CD4-positive, alpha-beta T cell treated with Interleukin-2 at 100 ng/mL for 4 hours (primary cell): Measurements from ENCODE around the gene BEST4.
A peak's percentile ranks its signal among the peaks of the same experiment; 100 is the strongest.
"Not testable (repeated sequence)": the region's sequence is repeated elsewhere in the genome, so short reads cannot be mapped to it uniquely, and the experiment has no call there.

ENCODE experiments used
- DNase-seq: peaks from one replicate; pipeline ENCODE4 v3.0.0-alpha.2; 2020; ENCODE audit warnings: low spot score

The BEST4 gene

DNA sequence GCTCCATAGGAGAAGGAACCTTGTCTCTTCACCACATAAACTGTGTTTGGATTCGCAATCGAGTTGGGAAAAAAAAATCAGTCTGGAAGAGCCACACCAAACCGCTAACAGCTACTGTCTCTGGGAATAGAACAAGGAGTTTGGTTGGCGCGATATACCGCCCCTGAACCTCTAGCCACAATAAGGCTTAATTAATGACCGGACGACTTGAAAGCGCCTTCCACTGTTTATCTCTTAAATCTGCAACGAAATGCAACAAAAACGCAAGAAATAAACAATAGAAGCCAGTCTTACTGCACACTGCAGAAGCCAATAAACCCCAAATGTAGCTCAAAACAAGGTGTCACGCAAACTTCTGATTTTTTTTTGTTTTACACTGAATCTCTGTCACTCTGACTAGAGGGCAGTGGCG, 31.2 kb upstream of the BEST4 start:
- no peak for DNase-seq

- DNase-seq = no peak
Measured at GRCh38 chr1:44817771-44818495, 30.0 kb upstream of the BEST4 start.

DNA sequence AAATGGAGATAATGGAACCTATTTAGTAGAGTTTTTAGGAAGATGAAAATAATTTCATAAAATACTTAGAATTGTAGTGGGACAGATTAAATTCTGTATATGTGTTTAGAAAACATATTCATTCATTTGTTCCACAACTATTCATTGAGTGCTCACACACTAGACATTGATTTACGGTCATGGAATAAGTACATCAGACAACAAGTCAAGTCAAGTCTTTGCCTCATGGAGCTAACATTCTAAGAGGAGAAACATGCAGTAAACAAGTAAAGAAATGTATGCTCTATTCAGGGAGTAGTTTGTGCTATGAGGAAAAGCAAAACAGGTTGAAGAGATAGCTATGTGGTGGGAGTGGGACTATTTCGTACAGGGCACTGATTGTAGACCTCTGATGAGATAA, 29.3 kb upstream of the BEST4 start:
- no peak for DNase-seq

GRCh38 chr1:44815926-44816325, 28.0 kb upstream of the BEST4 start:
- DNase-seq = not testable (repeated sequence)

DNA sequence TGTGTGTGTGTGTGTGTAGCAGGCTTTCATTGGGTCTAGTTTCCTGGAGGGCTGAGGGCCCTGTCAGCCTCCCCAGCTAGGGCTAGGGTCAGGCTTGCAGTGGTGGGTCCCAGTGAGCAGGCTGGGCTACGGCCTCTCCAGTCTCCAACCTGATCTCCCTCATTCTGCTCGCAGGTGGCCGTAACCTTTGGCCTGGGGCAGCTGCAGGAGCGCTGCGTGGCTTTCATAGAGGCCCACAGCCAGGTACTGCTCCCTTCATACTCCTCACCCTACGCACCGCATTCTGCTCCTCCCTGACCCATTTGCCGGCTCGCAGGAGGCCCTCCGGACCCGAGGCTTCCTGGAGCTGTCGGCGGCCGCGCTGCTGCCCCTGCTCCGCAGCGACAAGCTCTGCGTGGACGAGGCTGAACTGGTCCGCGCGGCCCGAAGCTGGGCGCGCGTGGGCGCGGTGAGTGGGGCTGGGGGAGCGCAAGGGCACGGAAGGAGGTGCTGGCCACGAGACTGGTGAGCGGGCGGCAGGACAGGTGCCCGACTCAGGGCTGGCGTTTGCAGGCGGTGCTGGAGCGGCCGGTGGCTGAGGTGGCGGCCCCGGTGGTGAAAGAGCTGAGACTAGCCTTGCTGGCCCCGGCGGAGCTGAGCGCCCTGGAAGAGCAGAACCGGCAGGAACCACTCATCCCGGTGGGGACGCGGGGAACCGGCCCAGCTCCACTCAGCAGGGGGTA, 25.0 kb upstream of the BEST4 start:
- no peak for DNase-seq

GRCh38 chr1:44811234-44811633, 23.3 kb upstream of the BEST4 start:
- no peak for DNase-seq

- DNase-seq = not testable (repeated sequence)
Measured at GRCh38 chr1:44810762-44811105, 22.8 kb upstream of the BEST4 start.

GRCh38 chr1:44810101-44810761, 22.3 kb upstream of the BEST4 start:
- DNase-seq = peak; percentile 38

DNA sequence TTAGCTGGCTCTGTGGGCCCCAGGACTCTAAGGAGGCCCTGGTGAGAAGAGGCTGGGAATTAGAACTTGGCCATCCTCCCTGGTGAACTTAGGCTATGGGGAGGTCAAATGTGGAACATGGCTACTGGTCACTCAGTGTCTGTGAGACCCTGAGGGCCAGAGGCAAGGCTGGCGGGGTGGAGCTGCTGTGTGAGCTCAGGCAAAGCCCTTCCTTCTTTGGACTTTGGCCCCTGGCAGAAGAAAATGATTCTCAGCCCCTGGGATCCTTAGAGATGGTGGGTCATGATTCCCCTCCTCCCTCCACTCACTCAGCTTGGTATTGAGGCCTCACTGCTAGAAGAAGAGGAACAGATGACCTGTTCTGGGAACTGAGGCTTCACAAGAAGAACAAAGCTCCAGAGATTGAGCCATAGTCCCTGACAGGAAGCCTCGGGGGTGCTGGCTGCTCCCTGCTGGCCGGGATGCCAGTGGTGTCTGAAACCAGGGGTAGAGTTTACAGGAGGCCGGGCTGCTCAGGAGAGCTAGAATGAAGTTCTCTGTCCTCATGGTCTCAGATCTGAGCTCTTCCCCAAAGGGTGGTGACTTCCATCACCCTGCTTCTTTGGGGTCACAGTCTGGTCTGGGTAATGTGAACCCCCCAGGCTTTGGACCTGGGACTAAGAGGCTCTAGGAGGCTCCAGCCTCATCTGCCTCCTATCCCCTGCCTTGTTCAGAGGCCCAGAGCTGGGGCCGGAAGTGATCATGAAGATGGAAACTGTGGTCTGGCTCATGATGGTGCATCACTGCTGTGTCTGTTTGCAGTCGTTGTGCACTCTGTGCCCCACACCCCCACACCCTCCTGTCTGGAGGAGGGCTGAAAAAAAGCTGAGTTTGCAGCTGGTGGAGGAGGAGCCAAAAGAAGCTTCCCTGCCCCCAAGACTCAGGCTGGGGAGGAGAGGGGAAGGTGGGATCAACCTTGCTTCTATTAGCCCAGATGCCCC, 21.3 kb upstream of the BEST4 start:
- DNase-seq = peak; percentile 93

- DNase-seq = no peak
Measured at GRCh38 chr1:44808063-44808937, 20.3 kb upstream of the BEST4 start, which contains the start of gene BTBD19. BTBD19 (plus strand) TSS chr1:44808523; CDS start chr1:44808821, 298 bp downstream.

GRCh38 chr1:44807364-44808062, 19.5 kb upstream of the BEST4 start:
- peak; percentile 97 for DNase-seq

- DNase-seq = no peak
Measured at GRCh38 chr1:44806704-44807363, 18.9 kb upstream of the BEST4 start, which contains the start of gene DYNLT4. DYNLT4 (minus strand) TSS chr1:44807351; CDS start chr1:44806668, 683 bp downstream.

DNA sequence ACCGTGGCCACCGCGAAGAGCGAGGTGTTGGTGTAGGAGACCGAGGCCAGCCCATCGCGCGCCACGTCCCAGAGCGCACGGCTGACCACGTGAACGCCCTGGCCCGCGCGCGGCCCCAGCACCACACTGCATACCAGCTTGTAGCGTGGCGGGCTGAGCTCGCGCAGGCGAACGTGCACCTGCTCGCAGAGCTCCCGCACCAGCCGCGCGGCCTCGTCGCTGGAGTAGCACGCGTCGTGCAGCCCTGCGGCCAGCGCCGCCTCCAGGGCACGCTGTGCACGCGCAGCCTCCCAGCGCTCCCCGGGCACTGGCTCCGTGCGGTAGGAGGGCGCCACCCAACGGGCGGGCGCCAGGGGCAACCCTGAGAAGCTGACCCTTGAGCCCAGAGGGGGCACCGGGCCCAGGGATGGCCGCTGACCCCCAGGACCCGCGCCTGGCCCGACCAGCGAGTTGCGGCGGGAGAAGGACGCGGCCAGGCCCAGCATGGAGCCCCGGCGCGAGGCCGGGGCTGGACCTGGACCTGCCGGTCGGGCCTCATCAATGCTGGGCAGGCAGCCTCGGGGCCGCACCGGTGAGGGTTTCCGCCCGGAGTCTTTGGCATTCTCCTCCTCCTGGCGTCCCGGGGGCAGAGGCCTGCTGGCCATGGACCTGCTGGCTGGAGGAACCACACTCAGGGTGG, 18.2 kb upstream of the BEST4 start:
- no peak for DNase-seq

DNA sequence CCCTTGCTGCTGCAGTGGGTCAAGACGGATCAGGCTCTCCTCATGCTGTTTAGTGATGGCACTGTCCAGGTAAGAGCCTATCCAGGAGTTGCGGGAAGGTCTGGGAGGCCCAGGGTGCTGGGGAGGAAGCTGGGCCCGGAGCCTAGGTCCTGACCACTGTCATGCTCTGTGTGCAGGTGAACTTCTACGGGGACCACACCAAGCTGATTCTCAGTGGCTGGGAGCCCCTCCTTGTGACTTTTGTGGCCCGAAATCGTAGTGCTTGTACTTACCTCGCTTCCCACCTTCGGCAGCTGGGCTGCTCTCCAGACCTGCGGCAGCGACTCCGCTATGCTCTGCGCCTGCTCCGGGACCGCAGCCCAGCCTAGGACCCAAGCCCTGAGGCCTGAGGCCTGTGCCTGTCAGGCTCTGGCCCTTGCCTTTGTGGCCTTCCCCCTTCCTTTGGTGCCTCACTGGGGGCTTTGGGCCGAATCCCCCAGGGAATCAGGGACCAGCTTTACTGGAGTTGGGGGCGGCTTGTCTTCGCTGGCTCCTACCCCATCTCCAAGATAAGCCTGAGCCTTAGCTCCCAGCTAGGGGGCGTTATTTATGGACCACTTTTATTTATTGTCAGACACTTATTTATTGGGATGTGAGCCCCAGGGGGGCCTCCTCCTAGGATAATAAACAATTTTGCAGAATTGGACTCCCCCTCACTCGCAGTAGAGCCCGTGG, 17.5 kb upstream of the BEST4 start:
- no peak for DNase-seq

- DNase-seq = no peak
Measured at GRCh38 chr1:44803312-44804095, 15.5 kb upstream of the BEST4 start.

DNA sequence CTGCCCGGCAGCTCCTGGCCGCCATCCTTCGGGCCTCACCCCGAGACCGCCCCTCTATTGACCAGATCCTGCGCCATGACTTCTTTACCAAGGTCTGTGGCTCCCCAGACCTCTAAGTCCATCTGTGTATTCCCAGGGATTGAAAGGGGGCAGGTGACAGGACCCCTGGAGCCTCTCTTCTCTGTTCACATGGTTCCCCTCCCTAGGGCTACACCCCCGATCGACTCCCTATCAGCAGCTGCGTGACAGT, 15.0 kb upstream of the BEST4 start:
- DNase-seq = no peak

DNA sequence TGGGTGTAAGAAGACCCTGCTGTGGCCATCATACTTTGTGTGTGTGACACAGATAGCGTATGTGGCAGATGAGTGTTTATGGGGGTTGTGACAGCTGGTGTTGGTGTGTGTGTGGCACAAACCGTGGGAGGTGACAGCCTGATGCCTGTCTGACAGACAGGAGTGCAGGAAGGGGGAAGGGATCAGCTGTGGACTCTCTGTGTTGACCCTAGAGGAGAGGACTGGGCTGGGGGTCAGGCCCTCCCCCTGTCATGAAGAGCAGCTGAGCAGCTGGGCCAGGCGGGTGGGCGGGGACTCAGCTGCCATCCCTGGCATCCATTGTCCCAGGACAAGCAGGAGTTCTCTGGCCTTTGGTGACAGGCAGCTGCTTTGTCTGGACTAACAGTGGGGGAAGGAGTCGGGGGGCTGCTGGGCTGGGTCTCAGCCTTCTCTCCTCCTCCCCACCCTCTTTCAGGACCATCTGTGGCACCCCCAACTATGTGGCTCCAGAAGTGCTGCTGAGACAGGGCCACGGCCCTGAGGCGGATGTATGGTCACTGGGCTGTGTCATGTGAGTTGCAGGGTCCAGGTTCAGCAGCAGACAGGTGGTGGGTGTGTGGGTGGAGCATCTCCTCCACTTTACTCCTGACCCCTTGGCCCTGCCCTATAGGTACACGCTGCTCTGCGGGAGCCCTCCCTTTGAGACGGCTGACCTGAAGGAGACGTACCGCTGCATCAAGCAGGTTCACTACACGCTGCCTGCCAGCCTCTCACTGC, 14.5 kb upstream of the BEST4 start:
- no peak for DNase-seq
